ENCODE data around the gene ATP8A1. TPM values are rescaled to one million over a fixed set of nuclear protein-coding genes. Genes with fewer than 3 reads are reported as not detected.
"Not testable (repeated sequence)": the region's sequence is repeated elsewhere in the genome, so short reads cannot be mapped to it uniquely, and the experiment has no call there.

ATP8A1 gene
- total RNA-seq, 4 donors from 2014 or later, result 4.9 to 13.8 (median 5.2) TPM

GRCh38 chr4:42492962-42493361 lies 163.9 kb downstream of the ATP8A1 start:
- 88 to 89% methylated on average over 7 of the region's 7 CpGs for WGBS, 2 donors
- TF ChIP-seq POLR2A (IDR thresholded peaks at IDR 0.05), result no peak
- TF ChIP-seq, protein P1, sequence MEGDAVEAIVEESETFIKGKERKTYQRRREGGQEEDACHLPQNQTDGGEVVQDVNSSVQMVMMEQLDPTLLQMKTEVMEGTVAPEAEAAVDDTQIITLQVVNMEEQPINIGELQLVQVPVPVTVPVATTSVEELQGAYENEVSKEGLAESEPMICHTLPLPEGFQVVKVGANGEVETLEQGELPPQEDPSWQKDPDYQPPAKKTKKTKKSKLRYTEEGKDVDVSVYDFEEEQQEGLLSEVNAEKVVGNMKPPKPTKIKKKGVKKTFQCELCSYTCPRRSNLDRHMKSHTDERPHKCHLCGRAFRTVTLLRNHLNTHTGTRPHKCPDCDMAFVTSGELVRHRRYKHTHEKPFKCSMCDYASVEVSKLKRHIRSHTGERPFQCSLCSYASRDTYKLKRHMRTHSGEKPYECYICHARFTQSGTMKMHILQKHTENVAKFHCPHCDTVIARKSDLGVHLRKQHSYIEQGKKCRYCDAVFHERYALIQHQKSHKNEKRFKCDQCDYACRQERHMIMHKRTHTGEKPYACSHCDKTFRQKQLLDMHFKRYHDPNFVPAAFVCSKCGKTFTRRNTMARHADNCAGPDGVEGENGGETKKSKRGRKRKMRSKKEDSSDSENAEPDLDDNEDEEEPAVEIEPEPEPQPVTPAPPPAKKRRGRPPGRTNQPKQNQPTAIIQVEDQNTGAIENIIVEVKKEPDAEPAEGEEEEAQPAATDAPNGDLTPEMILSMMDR (IDR thresholded peaks at IDR 0.05), result no peak
- intact Hi-C loops (cut with DNase I; ENCODE audit: low total_unique reads), result no loop called here
- no peak overlapping the region for H3K4me3 ChIP-seq (ENCODE audit: low read depth, poor library complexity, severe bottlenecking)
- DNase-seq (ENCODE audit: low spot score in 2 of 2), result no peak

GRCh38 chr4:42490015-42490414 lies 166.9 kb downstream of the ATP8A1 start:
- 91 to 93% methylated on average over 3 of the region's 3 CpGs for WGBS, 2 donors
- TF ChIP-seq, protein P1 (IDR thresholded peaks at IDR 0.05), result no peak
- no peak for TF ChIP-seq POLR2A (IDR thresholded peaks at IDR 0.05)
- no peak for DNase-seq (ENCODE audit: low spot score in 2 of 2)
- no peak overlapping the region for H3K4me3 ChIP-seq (ENCODE audit: low read depth, poor library complexity, severe bottlenecking)
- intact Hi-C loops (cut with DNase I; ENCODE audit: low total_unique reads), result no loop called here

DNA sequence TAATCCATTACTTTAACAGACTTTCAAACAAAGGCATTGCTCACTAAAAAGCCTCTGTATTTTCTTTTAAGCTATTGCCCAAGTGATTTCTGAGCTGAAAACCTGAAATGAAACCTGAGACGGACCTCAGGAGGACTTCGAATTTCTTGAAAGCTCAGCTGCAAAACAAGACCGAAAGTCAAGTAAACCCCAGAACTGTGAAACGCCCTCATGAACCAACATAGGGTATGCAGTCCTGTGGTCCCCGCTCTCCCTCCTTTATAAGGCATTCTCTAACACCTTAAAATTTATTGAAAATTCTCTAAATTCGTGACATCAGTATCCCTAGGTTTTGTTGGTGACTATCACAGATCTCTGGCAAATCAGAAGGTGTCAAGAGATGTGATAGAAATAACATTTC lies 167.8 kb downstream of the ATP8A1 start:
- no peak for DNase-seq (ENCODE audit: low spot score in 2 of 2)
- no peak overlapping the region for H3K4me3 ChIP-seq (ENCODE audit: low read depth, poor library complexity, severe bottlenecking)
- intact Hi-C loops (cut with DNase I; ENCODE audit: low total_unique reads), result no loop called here
- WGBS, 2 donors, result 84 to 85% methylated on average over 6 of the region's 6 CpGs
- TF ChIP-seq, protein P1 (IDR thresholded peaks at IDR 0.05), result no peak
- no peak for TF ChIP-seq POLR2A (IDR thresholded peaks at IDR 0.05)

DNA sequence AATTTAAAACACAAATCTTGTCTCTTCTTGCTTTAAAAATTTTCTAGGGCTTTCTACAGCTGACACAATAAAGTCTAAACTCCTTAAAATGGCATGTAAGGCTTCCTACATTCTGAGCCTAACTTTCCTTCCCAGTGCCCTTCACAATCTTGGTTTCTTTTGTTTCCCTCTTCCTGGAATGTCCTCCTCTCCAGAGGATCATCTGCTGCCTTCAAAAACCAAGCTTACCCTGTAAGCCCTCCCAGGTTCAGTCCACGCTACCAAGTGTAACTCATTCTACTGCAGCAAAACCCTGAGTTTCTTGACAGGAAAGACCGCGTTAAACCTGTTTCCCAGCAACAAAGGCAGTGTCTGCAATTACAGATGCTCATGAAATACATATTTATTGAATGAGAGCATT lies 168.4 kb downstream of the ATP8A1 start:
- WGBS, 2 donors, result 85 to 87% methylated on average over 3 of the region's 3 CpGs
- no peak overlapping the region for H3K4me3 ChIP-seq (ENCODE audit: low read depth, poor library complexity, severe bottlenecking)
- no peak for DNase-seq (ENCODE audit: low spot score in 2 of 2)
- intact Hi-C loops (cut with DNase I; ENCODE audit: low total_unique reads), result no loop called here
- no peak for TF ChIP-seq POLR2A (IDR thresholded peaks at IDR 0.05)
- TF ChIP-seq, protein P1 (IDR thresholded peaks at IDR 0.05), result no peak

DNA sequence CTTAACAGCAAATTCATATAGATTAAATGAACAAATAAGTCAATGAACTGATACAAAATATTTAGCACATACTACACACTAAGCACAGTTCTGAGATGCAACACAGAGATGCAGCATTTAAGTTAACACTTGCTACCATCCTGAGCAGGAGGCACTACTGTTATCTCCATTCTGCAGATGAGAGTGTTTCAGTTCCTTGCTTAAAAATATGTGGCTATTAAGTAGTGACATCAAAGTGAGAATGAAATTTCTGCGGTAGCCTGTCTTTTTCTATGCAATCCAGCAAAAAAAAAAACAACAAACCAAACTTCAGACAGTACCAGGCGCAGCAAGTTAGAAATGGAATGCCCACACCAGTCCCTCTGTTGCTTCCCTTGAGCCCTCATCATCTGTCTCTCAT lies 168.8 kb downstream of the ATP8A1 start:
- H3K4me3 ChIP-seq (ENCODE audit: low read depth, poor library complexity, severe bottlenecking), result no peak overlapping the region
- no peak for DNase-seq (ENCODE audit: low spot score in 2 of 2)
- WGBS, 2 donors, result 89 to 91% methylated on average over 2 of the region's 2 CpGs
- intact Hi-C loops (cut with DNase I; ENCODE audit: low total_unique reads), result no loop called here
- TF ChIP-seq, protein P1 (IDR thresholded peaks at IDR 0.05), result no peak

GRCh38 chr4:42487230-42487629 lies 169.7 kb downstream of the ATP8A1 start:
- H3K4me3 ChIP-seq (ENCODE audit: low read depth, poor library complexity, severe bottlenecking), result no peak overlapping the region
- TF ChIP-seq, protein P1 (IDR thresholded peaks at IDR 0.05), result no peak
- TF ChIP-seq POLR2A (IDR thresholded peaks at IDR 0.05), result no peak
- intact Hi-C loops (cut with DNase I; ENCODE audit: low total_unique reads), result no loop called here
- WGBS, 2 donors, result 61 to 62% methylated on average over 1 of the region's 1 CpG
- no peak for DNase-seq (ENCODE audit: low spot score in 2 of 2)

- H3K4me3 ChIP-seq (ENCODE audit: low read depth, poor library complexity, severe bottlenecking); intact Hi-C loops (cut with DNase I; ENCODE audit: low total_unique reads); DNase-seq (ENCODE audit: low spot score in 2 of 2): not testable (repeated sequence)
- 77 to 82% methylated on average over 6 of the region's 6 CpGs for WGBS, 2 donors
These were observed 170.7 kb downstream of the ATP8A1 start for GRCh38 chr4:42486156-42486555.
